Measurements from ENCODE around the gene HTR4.
A peak's percentile ranks its signal among the peaks of the same experiment; 100 is the strongest.
"Not testable (repeated sequence)": the region's sequence is repeated elsewhere in the genome, so short reads cannot be mapped to it uniquely, and the experiment has no call there.

The HTR4 gene

GRCh38 chr5:148482196-148482595 is 172.1 kb downstream of the HTR4 start:
- no peak for DNase-seq (ENCODE audit: low read depth, low spot score)

- DNase-seq (ENCODE audit: low read depth, low spot score): no peak
Measured at GRCh38 chr5:148477429-148477828, 176.9 kb downstream of the HTR4 start.

- DNase-seq (ENCODE audit: low read depth, low spot score): no peak
Measured at GRCh38 chr5:148476302-148476701, 178.0 kb downstream of the HTR4 start.

- no peak for DNase-seq (ENCODE audit: low read depth, low spot score)
Measured at GRCh38 chr5:148474025-148474511, 180.3 kb downstream of the HTR4 start.

GRCh38 chr5:148471379-148471778 is 182.9 kb downstream of the HTR4 start:
- DNase-seq (ENCODE audit: low read depth, low spot score): no peak

- DNase-seq (ENCODE audit: low read depth, low spot score): no peak
Measured at GRCh38 chr5:148469501-148469935, 184.8 kb downstream of the HTR4 start.

GRCh38 chr5:148468746-148469145 is 185.6 kb downstream of the HTR4 start:
- not testable (repeated sequence) for DNase-seq (ENCODE audit: low read depth, low spot score)

GRCh38 chr5:148467958-148468357 is 186.4 kb downstream of the HTR4 start:
- DNase-seq (ENCODE audit: low read depth, low spot score): no peak

GRCh38 chr5:148466236-148466580 is 188.1 kb downstream of the HTR4 start:
- no peak for DNase-seq (ENCODE audit: low read depth, low spot score)

- DNase-seq (ENCODE audit: low read depth, low spot score): no peak
Measured at GRCh38 chr5:148465381-148466235, 188.7 kb downstream of the HTR4 start.

GRCh38 chr5:148459669-148460068 is 194.7 kb downstream of the HTR4 start:
- DNase-seq (ENCODE audit: low read depth, low spot score): no peak

GRCh38 chr5:148458036-148458888 is 196.1 kb downstream of the HTR4 start:
- DNase-seq (ENCODE audit: low read depth, low spot score): no peak

GRCh38 chr5:148457183-148457620 is 197.1 kb downstream of the HTR4 start:
- no peak for DNase-seq (ENCODE audit: low read depth, low spot score)

GRCh38 chr5:148455185-148455584 is 199.1 kb downstream of the HTR4 start:
- no peak for DNase-seq (ENCODE audit: low read depth, low spot score)

GRCh38 chr5:148454576-148454975 is 199.8 kb downstream of the HTR4 start:
- no peak for DNase-seq (ENCODE audit: low read depth, low spot score)

- DNase-seq (ENCODE audit: low read depth, low spot score): no peak
Measured at GRCh38 chr5:148452499-148453193, 201.7 kb downstream of the HTR4 start.

GRCh38 chr5:148446611-148447010 is 207.7 kb downstream of the HTR4 start:
- no peak for DNase-seq (ENCODE audit: low read depth, low spot score)

GRCh38 chr5:148445578-148445977 is 208.7 kb downstream of the HTR4 start:
- DNase-seq (ENCODE audit: low read depth, low spot score): no peak

GRCh38 chr5:148443998-148444397 is 210.3 kb downstream of the HTR4 start:
- DNase-seq (ENCODE audit: low read depth, low spot score): peak; percentile 12

GRCh38 chr5:148443241-148443640 is 211.1 kb downstream of the HTR4 start:
- DNase-seq (ENCODE audit: low read depth, low spot score): no peak

- no peak for DNase-seq (ENCODE audit: low read depth, low spot score)
Measured at GRCh38 chr5:148438933-148439332, 215.4 kb downstream of the HTR4 start.

- no peak for DNase-seq (ENCODE audit: low read depth, low spot score)
Measured at GRCh38 chr5:148437249-148437648, 217.1 kb downstream of the HTR4 start.
